Activated CD8-positive, alpha-beta memory T cell treated with anti-CD3 and anti-CD28 coated beads, Interleukin-2, amount 50 U/mL, for 1 hour (primary cell): ENCODE data around the gene ACSBG1.
"Not testable (repeated sequence)": the region's sequence is repeated elsewhere in the genome, so short reads cannot be mapped to it uniquely, and the experiment has no call there.

Experiments used
- DNase-seq: peaks from one replicate; pipeline ENCODE4 v3.0.0-alpha.2; 2020; ENCODE audit errors: extremely low read depth

ACSBG1 gene

GRCh38 chr15:78167227-78167888 is 67.0 kb downstream of the ACSBG1 start:
- DNase-seq: no peak

- DNase-seq: no peak
Measured at GRCh38 chr15:78164010-78164409, 70.4 kb downstream of the ACSBG1 start.

- DNase-seq: no peak
Measured at GRCh38 chr15:78162038-78162437, 72.3 kb downstream of the ACSBG1 start.

GRCh38 chr15:78159395-78159794 is 75.0 kb downstream of the ACSBG1 start:
- no peak for DNase-seq

- DNase-seq: no peak
Measured at GRCh38 chr15:78157203-78157602, 77.2 kb downstream of the ACSBG1 start.

- no peak for DNase-seq
Measured at GRCh38 chr15:78156653-78157052, 77.7 kb downstream of the ACSBG1 start.

GRCh38 chr15:78155355-78155939 is 78.9 kb downstream of the ACSBG1 start:
- no peak for DNase-seq

GRCh38 chr15:78154955-78155354 is 79.4 kb downstream of the ACSBG1 start:
- no peak for DNase-seq

GRCh38 chr15:78151075-78151474 is 83.3 kb downstream of the ACSBG1 start:
- not testable (repeated sequence) for DNase-seq

- DNase-seq: no peak
Measured at GRCh38 chr15:78149805-78150751, 84.3 kb downstream of the ACSBG1 start.

GRCh38 chr15:78149068-78149804 is 85.1 kb downstream of the ACSBG1 start, which contains the start of gene IDH3A:
TSS of gene IDH3A (plus strand) at chr15:78149362. CDS start at chr15:78149404, 42 bp downstream.
- peak; percentile 99 for DNase-seq

GRCh38 chr15:78148392-78149067 is 85.8 kb downstream of the ACSBG1 start:
- DNase-seq: no peak

GRCh38 chr15:78147566-78147965 is 86.8 kb downstream of the ACSBG1 start:
- DNase-seq: no peak

GRCh38 chr15:78146425-78147154 is 87.8 kb downstream of the ACSBG1 start:
- no peak for DNase-seq

- no peak for DNase-seq
Measured at GRCh38 chr15:78142332-78142731, 92.0 kb downstream of the ACSBG1 start.

- no peak for DNase-seq
Measured at GRCh38 chr15:78140292-78140691, 94.1 kb downstream of the ACSBG1 start.

GRCh38 chr15:78139578-78139977 is 94.8 kb downstream of the ACSBG1 start:
- no peak for DNase-seq

GRCh38 chr15:78133801-78134200 is 100.6 kb downstream of the ACSBG1 start:
- DNase-seq: no peak

GRCh38 chr15:78131295-78132061 is 102.9 kb downstream of the ACSBG1 start, which contains the start of gene CIB2:
TSS of gene CIB2 (minus strand) at chr15:78131445. CDS start at chr15:78131215, 230 bp downstream.
- DNase-seq: no peak
